Liver (tissue), 9 donors: ENCODE results near the gene TTC36. TPM values are rescaled to one million over a fixed set of nuclear protein-coding genes. Genes with fewer than 3 reads are reported as not detected.

Experiments
- DNase-seq: peaks from one replicate; pipeline ENCODE4 v3.0.0-alpha.2; 2017; ENCODE audit warnings: low spot score
- H3K27ac ChIP-seq, 2 donors: one replicate each; pipeline ENCODE4 v1.7.0; 2013; ENCODE audit warnings: inconsistent platforms in 2 of 2, low read length in 2 of 2, control low read depth in 1 of 2, low read depth in 1 of 2, mild to moderate bottlenecking in 1 of 2
- H3K27me3 ChIP-seq, 4 donors: one replicate each; pipeline versions ENCODE4 v1.6.1 to v1.7.0; 2013; ENCODE audit warnings: low read length in 3 of 4, inconsistent platforms in 1 of 4, mild to moderate bottlenecking in 1 of 4, moderate library complexity in 1 of 4; ENCODE audit not compliant: control insufficient read depth in 4 of 4, insufficient read depth in 4 of 4
- H3K36me3 ChIP-seq, 4 donors: one replicate each; pipeline versions ENCODE4 v1.6.1 to v1.7.0; 2013; ENCODE audit warnings: low read length in 3 of 4, mild to moderate bottlenecking in 3 of 4, low read depth in 1 of 4, moderate library complexity in 1 of 4; ENCODE audit not compliant: control insufficient read depth in 4 of 4, insufficient read depth in 3 of 4
- H3K4me1 ChIP-seq, 4 donors: one replicate each; pipeline versions ENCODE4 v1.6.1 to v1.7.0; 2013; ENCODE audit warnings: low read length in 3 of 4, mild to moderate bottlenecking in 3 of 4, moderate library complexity in 1 of 4; ENCODE audit not compliant: control insufficient read depth in 4 of 4, insufficient read depth in 4 of 4
- H3K4me3 ChIP-seq, 3 donors: one replicate each; pipeline versions ENCODE4 v1.6.1 to v1.7.0; 2013; ENCODE audit warnings: low read length in 3 of 3, control low read depth in 1 of 3, low read depth in 1 of 3, mild to moderate bottlenecking in 1 of 3
- H3K9ac ChIP-seq, 2 donors: one replicate each; pipeline ENCODE4 v1.7.0; 2013; ENCODE audit warnings: low read length in 2 of 2, mild to moderate bottlenecking in 2 of 2, moderate library complexity in 2 of 2, control low read depth in 1 of 2, low read depth in 1 of 2
- H3K9me3 ChIP-seq, 4 donors: one replicate each; pipeline versions ENCODE4 v1.6.1 to v1.7.0; 2013; ENCODE audit warnings: low read length in 3 of 4; ENCODE audit not compliant: control insufficient read depth in 4 of 4
- EGR1 ChIP-seq, 2 donors: IDR thresholded peaks; 2 replicates each; pipeline ENCODE4 v1.6.1; 2016 to 2018; ENCODE audit warnings: antibody characterized with exemption in 2 of 2, low read depth in 2 of 2
- FOXA1 ChIP-seq: IDR thresholded peaks from 2 replicates; pipeline ENCODE4 v1.6.1; 2016; ENCODE audit warnings: antibody characterized with exemption
- FOXA2 ChIP-seq: IDR thresholded peaks from 2 replicates; pipeline ENCODE4 v1.6.1; 2016; ENCODE audit warnings: antibody characterized with exemption
- GABPA ChIP-seq, 2 donors: IDR thresholded peaks in 1 of 2; conservative IDR thresholded peaks in 1 of 2; 2 replicates each; pipeline ENCODE4 v1.6.1; 2016; ENCODE audit warnings: antibody characterized with exemption in 2 of 2, mild to moderate bottlenecking in 1 of 2, moderate library complexity in 1 of 2
- HNF4G ChIP-seq: IDR thresholded peaks from 2 replicates; pipeline ENCODE4 v1.6.1; 2016; ENCODE audit warnings: antibody characterized with exemption
- RAD21 ChIP-seq, 2 donors: IDR thresholded peaks; 2 replicates each; pipeline ENCODE4 v1.6.1; 2016; ENCODE audit warnings: antibody characterized with exemption in 2 of 2, mild to moderate bottlenecking in 2 of 2
- RXRA ChIP-seq, 2 donors: IDR thresholded peaks; 2 replicates each; pipeline ENCODE4 v1.6.1; 2017 to 2018; ENCODE audit warnings: antibody characterized with exemption in 2 of 2, mild to moderate bottlenecking in 1 of 2
- SP1 ChIP-seq: IDR thresholded peaks from 2 replicates; pipeline ENCODE4 v1.6.1; 2018; ENCODE audit warnings: antibody characterized with exemption, mild to moderate bottlenecking
- TAF1 ChIP-seq: conservative IDR thresholded peaks from 2 replicates; pipeline ENCODE4 v1.6.1; 2016; ENCODE audit warnings: antibody characterized with exemption, mild to moderate bottlenecking
- YY1 ChIP-seq: IDR thresholded peaks from 2 replicates; pipeline ENCODE4 v1.6.1; 2016; ENCODE audit warnings: antibody characterized with exemption, mild to moderate bottlenecking
- WGBS: extraction: QIAGEN DNeasy Blood & Tissue Kit; methylation state at CpG from one replicate; pipeline ENCODE4 v1.1.7; 2013; 5-methylcytosine and 5-hydroxymethylcytosine counted together
- polyA plus RNA-seq, 2 donors: library from polyadenylated mRNA; stranded (reverse) in 1 of 2; unstranded in 1 of 2; fragments of 200-250 nt in 1 of 2; fragments of >200 nt in 1 of 2; fragmentation: Nextera tagmentation in 1 of 2; extraction: Ambion mirVana in 1 of 2; gene quantifications; one replicate each; pipeline versions ENCODE4 v1.2.1 to v1.2.3, GENCODE V29; 2013 to 2015
- total RNA-seq, 2 donors: library from RNA; depleted of rRNA; stranded (reverse); fragments of >200 nt; gene quantifications; one replicate each; pipeline ENCODE4 v1.2.3, GENCODE V29; 2014
- TF ChIP-seq, protein P1 (sequence below): IDR thresholded peaks from 2 replicates; pipeline ENCODE4 v1.6.1; 2016; ENCODE audit warnings: antibody characterized with exemption, mild to moderate bottlenecking
- TF ChIP-seq, protein P2 (sequence below): IDR thresholded peaks from 2 replicates; pipeline ENCODE4 v1.6.1; 2016; ENCODE audit warnings: antibody characterized with exemption
- TF ChIP-seq, protein P3 (sequence below): fragments of 150-350 bp; IDR thresholded peaks from 2 replicates; pipeline ENCODE4 v1.5.1; 2017; ENCODE audit warnings: improper control_type of control experiment, low read depth, low read length; ENCODE audit not compliant: missing input control
- TF ChIP-seq, protein P4 (sequence below): IDR thresholded peaks from 2 replicates; pipeline ENCODE4 v1.6.1; 2016; ENCODE audit warnings: antibody characterized with exemption
- TF ChIP-seq, protein P5 (sequence below): IDR thresholded peaks from 2 replicates; pipeline ENCODE4 v1.6.1; 2016; ENCODE audit warnings: antibody characterized with exemption
- donor health status: healthy.
- donor health status: healthy.
- donor health status: healthy.
- donor health status: healthy.
- donor health status: healthy.

TTC36 gene
- total and polyA plus RNA-seq, 4 donors, result 2.0 to 66.1 (median 34.8) TPM

DNA sequence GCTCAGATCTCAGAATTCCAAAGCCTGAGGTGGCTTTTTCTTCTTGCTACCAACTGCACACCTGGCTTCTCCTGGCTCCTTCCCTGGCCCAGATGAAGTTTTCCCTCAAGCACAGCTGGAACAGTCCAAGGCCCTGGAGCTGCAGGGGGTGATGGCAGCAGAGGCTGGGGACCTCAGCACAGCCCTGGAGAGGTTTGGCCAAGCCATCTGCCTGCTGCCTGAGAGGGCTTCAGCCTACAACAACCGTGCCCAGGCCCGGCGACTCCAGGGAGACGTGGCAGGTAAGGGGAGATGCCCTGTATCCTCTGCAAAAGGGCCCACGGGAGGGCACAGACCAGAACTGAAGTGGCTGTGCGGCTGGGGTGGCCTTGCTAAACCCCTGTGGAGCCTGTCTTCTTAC, 1.2 kb downstream of the TTC36 start:
- Histone ChIP-seq H3K36me3 (no peaks in the 10 kb centered on the region), H3K9me3 (no peaks in the 10 kb centered on the region), H3K4me3 (peak overlapping the region; percentile 52 to 84 (median 75)), H3K9ac (peak overlapping the region; percentile 34 to 88), H3K4me1 (peaks cover 27 to 79% (median 69%) of the 10 kb centered on the region in 4 donors), H3K27ac (peak overlapping the region in 1 of 2 donors; percentile 64), H3K27me3 (no peaks in the 10 kb centered on the region)
- 38% methylated on average over 6 of the region's 6 CpGs for WGBS
- TF ChIP-seq YY1 (no peak), FOXA2 (no peak), GABPA (IDR thresholded peaks at IDR 0.05 in 1 of 2, conservative IDR thresholded peaks at IDR 0.05 in 1 of 2) (no peak), SP1 (no peak), EGR1 (IDR thresholded peaks at IDR 0.05; ENCODE audit: low read depth in 2 of 2) (no peak), RAD21 (IDR thresholded peaks at IDR 0.05) (no peak), FOXA1 (no peak), HNF4G (no peak)
- TF ChIP-seq, protein P1, sequence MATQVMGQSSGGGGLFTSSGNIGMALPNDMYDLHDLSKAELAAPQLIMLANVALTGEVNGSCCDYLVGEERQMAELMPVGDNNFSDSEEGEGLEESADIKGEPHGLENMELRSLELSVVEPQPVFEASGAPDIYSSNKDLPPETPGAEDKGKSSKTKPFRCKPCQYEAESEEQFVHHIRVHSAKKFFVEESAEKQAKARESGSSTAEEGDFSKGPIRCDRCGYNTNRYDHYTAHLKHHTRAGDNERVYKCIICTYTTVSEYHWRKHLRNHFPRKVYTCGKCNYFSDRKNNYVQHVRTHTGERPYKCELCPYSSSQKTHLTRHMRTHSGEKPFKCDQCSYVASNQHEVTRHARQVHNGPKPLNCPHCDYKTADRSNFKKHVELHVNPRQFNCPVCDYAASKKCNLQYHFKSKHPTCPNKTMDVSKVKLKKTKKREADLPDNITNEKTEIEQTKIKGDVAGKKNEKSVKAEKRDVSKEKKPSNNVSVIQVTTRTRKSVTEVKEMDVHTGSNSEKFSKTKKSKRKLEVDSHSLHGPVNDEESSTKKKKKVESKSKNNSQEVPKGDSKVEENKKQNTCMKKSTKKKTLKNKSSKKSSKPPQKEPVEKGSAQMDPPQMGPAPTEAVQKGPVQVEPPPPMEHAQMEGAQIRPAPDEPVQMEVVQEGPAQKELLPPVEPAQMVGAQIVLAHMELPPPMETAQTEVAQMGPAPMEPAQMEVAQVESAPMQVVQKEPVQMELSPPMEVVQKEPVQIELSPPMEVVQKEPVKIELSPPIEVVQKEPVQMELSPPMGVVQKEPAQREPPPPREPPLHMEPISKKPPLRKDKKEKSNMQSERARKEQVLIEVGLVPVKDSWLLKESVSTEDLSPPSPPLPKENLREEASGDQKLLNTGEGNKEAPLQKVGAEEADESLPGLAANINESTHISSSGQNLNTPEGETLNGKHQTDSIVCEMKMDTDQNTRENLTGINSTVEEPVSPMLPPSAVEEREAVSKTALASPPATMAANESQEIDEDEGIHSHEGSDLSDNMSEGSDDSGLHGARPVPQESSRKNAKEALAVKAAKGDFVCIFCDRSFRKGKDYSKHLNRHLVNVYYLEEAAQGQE, result no peak
- TF ChIP-seq, protein P2, sequence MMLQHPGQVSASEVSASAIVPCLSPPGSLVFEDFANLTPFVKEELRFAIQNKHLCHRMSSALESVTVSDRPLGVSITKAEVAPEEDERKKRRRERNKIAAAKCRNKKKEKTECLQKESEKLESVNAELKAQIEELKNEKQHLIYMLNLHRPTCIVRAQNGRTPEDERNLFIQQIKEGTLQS, result no peak
- TF ChIP-seq, protein P3, sequence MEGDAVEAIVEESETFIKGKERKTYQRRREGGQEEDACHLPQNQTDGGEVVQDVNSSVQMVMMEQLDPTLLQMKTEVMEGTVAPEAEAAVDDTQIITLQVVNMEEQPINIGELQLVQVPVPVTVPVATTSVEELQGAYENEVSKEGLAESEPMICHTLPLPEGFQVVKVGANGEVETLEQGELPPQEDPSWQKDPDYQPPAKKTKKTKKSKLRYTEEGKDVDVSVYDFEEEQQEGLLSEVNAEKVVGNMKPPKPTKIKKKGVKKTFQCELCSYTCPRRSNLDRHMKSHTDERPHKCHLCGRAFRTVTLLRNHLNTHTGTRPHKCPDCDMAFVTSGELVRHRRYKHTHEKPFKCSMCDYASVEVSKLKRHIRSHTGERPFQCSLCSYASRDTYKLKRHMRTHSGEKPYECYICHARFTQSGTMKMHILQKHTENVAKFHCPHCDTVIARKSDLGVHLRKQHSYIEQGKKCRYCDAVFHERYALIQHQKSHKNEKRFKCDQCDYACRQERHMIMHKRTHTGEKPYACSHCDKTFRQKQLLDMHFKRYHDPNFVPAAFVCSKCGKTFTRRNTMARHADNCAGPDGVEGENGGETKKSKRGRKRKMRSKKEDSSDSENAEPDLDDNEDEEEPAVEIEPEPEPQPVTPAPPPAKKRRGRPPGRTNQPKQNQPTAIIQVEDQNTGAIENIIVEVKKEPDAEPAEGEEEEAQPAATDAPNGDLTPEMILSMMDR, result no peak
- DNase-seq, result no peak

DNA sequence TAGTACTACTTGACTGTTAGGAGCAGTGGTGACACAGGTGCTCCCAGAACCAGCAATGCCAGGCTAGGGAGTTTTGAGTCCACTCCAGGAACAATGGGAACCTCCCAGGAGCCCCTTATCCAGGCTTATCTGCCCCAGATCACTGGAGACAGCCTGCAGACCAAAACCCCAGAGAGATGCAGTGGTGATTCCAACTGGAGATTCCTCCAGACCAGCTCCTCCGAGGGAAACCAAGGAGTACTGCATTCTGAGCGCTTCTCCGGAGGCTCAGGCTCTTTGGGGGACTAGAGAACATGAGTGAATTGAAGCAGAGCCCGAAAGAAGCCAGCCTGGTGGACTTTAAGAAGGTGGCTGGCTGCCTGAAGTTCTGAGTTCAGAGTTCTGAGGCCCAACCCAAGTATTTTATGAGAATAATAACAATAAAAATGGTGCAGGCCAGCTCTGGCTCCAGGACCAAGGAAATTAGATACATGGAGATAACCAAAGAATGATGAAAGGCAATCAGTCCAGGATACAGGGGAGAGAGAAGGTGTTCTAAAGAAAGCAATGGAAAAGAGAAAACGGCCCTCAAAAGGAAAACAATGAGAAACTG, 2.4 kb downstream of the TTC36 start:
- H3K4me3 ChIP-seq, result peak overlapping the region; percentile 16 to 84 (median 76)
- DNase-seq, result no peak
- H3K27ac ChIP-seq, result peak overlapping the region; percentile 42 to 67
- H3K4me1 ChIP-seq, result peaks cover 22 to 78% (median 64%) of the 10 kb centered on the region in 4 donors
- 68% methylated on average over 5 of the region's 5 CpGs for WGBS
- H3K27me3 ChIP-seq, result no peaks in the 10 kb centered on the region
- H3K9me3 ChIP-seq, result no peaks in the 10 kb centered on the region
- H3K9ac ChIP-seq, result peak overlapping the region in 1 of 2 donors; percentile 33
- H3K36me3 ChIP-seq, result no peaks in the 10 kb centered on the region
- TF ChIP-seq HNF4G (no peak), TAF1 (no peak), RXRA (IDR thresholded peaks at IDR 0.05) (no peak), RAD21 (IDR thresholded peaks at IDR 0.05) (no peak), EGR1 (IDR thresholded peaks at IDR 0.05; ENCODE audit: low read depth in 2 of 2) (no peak)
- TF ChIP-seq, protein P4, sequence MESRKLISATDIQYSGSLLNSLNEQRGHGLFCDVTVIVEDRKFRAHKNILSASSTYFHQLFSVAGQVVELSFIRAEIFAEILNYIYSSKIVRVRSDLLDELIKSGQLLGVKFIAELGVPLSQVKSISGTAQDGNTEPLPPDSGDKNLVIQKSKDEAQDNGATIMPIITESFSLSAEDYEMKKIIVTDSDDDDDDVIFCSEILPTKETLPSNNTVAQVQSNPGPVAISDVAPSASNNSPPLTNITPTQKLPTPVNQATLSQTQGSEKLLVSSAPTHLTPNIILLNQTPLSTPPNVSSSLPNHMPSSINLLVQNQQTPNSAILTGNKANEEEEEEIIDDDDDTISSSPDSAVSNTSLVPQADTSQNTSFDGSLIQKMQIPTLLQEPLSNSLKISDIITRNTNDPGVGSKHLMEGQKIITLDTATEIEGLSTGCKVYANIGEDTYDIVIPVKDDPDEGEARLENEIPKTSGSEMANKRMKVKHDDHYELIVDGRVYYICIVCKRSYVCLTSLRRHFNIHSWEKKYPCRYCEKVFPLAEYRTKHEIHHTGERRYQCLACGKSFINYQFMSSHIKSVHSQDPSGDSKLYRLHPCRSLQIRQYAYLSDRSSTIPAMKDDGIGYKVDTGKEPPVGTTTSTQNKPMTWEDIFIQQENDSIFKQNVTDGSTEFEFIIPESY, result no peak
- TF ChIP-seq, protein P3, result no peak
- TF ChIP-seq, protein P1, result no peak
- TF ChIP-seq, protein P5, sequence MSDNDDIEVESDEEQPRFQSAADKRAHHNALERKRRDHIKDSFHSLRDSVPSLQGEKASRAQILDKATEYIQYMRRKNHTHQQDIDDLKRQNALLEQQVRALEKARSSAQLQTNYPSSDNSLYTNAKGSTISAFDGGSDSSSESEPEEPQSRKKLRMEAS, result no peak
